ENCODE data around the gene MRPS34.

The MRPS34 gene

GRCh38 chr16:1794908-1795666 is 22.2 kb upstream of the MRPS34 start:
- TF ChIP-seq CTCF (IDR thresholded peaks at IDR 0.05; ENCODE audit: control insufficient read depth, extremely low read depth, insufficient read depth), result no peak
- H3K4me3 ChIP-seq (ENCODE audit: low read depth, low read length), result no peak overlapping the region
- no peak for DNase-seq (ENCODE audit: low read depth)

- no peak for DNase-seq (ENCODE audit: low read depth)
- no peak for TF ChIP-seq CTCF (IDR thresholded peaks at IDR 0.05; ENCODE audit: control insufficient read depth, extremely low read depth, insufficient read depth)
- H3K4me3 ChIP-seq (ENCODE audit: low read depth, low read length), result no peak overlapping the region
Observed at GRCh38 chr16:1794221-1794871, 21.4 kb upstream of the MRPS34 start.

GRCh38 chr16:1793578-1794220 is 20.8 kb upstream of the MRPS34 start, which contains the start of gene IGFALS:
TSS of gene IGFALS (minus strand) at chr16:1793705. CDS start at chr16:1793652, 53 bp downstream.
- no peak for TF ChIP-seq CTCF (IDR thresholded peaks at IDR 0.05; ENCODE audit: control insufficient read depth, extremely low read depth, insufficient read depth)
- no peak within 1 kb of the TSS for H3K4me3 ChIP-seq (ENCODE audit: low read depth, low read length)
- no peak for DNase-seq (ENCODE audit: low read depth)

- H3K4me3 ChIP-seq (ENCODE audit: low read depth, low read length), result no peak overlapping the region
- no peak for DNase-seq (ENCODE audit: low read depth)
- TF ChIP-seq CTCF (IDR thresholded peaks at IDR 0.05; ENCODE audit: control insufficient read depth, extremely low read depth, insufficient read depth), result no peak
Observed at GRCh38 chr16:1792836-1793577, 20.1 kb upstream of the MRPS34 start.

- H3K4me3 ChIP-seq (ENCODE audit: low read depth, low read length), result no peak overlapping the region
- DNase-seq (ENCODE audit: low read depth), result no peak
- TF ChIP-seq CTCF (IDR thresholded peaks at IDR 0.05; ENCODE audit: control insufficient read depth, extremely low read depth, insufficient read depth), result no peak
Observed at GRCh38 chr16:1791943-1792812, 19.2 kb upstream of the MRPS34 start.
